HUES64 (cell line): ENCODE data around the gene HOXB13. TPM values are rescaled to one million over a fixed set of nuclear protein-coding genes. Genes with fewer than 3 reads are reported as not detected.

ENCODE experiments used
- H3K27ac ChIP-seq: 2 replicates; pipeline ENCODE4 v1.7.0; 2013; ENCODE audit warnings: low read depth, low read length, inconsistent platforms
- H3K27me3 ChIP-seq: 2 replicates; pipeline ENCODE4 v1.6.1; 2013; ENCODE audit warnings: mild to moderate bottlenecking, low read length; ENCODE audit not compliant: insufficient read depth
- H3K36me3 ChIP-seq: 2 replicates; pipeline ENCODE4 v1.6.1; 2013; ENCODE audit warnings: mild to moderate bottlenecking, low read length; ENCODE audit not compliant: insufficient read depth
- H3K4me1 ChIP-seq: 2 replicates; pipeline ENCODE4 v1.6.1; 2013; ENCODE audit warnings: mild to moderate bottlenecking, low read length, moderate library complexity; ENCODE audit not compliant: insufficient read depth
- H3K4me3 ChIP-seq: 2 replicates; pipeline ENCODE4 v1.5.1; 2013; ENCODE audit warnings: mild to moderate bottlenecking, low read length, moderate library complexity
- H3K9ac ChIP-seq: 2 replicates; pipeline ENCODE4 v1.6.1; 2013; ENCODE audit warnings: mild to moderate bottlenecking, low read depth, low read length
- H3K9me3 ChIP-seq: 2 replicates; pipeline ENCODE4 v1.6.1; 2013; ENCODE audit warnings: low read depth, low read length; ENCODE audit not compliant: insufficient read depth
- WGBS: fragments of 150-250, 120-280 bp; methylation state at CpG from one replicate; pipeline ENCODE4 v1.1.7; 2013; ENCODE audit warnings: missing lambda C conversion rate; 5-methylcytosine and 5-hydroxymethylcytosine counted together
- polyA plus RNA-seq, 2 experiments: library from polyadenylated mRNA; stranded (reverse); fragments of 50-300 nt; gene quantifications; one replicate each; pipeline ENCODE4 v1.2.3, GENCODE V29; 2013

Gene HOXB13
- polyA plus RNA-seq (2013, experiment 1 of 2) = not detected
- 0.13 TPM for polyA plus RNA-seq (2013, experiment 2 of 2)

GRCh38 chr17:48728232-48729231, at the start of gene HOXB13:
Gene HOXB13 (minus strand): TSS chr17:48728750. CDS start chr17:48728593, 157 bp downstream.
- H3K9ac ChIP-seq = no peak within 1 kb of the TSS
- peaks cover 100% of the 10 kb centered on the region for H3K27me3 ChIP-seq
- H3K9me3 ChIP-seq = no peaks in the 10 kb centered on the region
- H3K27ac ChIP-seq = no peak within 1 kb of the TSS
- no peaks in the 10 kb centered on the region for H3K4me1 ChIP-seq
- peak within 1 kb of the TSS; percentile 31 for H3K4me3 ChIP-seq
- no peaks in the 10 kb centered on the region for H3K36me3 ChIP-seq
- 5% methylated on average over 46 of the region's 55 CpGs for WGBS

GRCh38 chr17:48776602-48777001, 48.1 kb upstream of the HOXB13 start:
- H3K27me3 ChIP-seq = no peaks in the 10 kb centered on the region
- no peak overlapping the region for H3K9ac ChIP-seq
- no peaks in the 10 kb centered on the region for H3K9me3 ChIP-seq
- no peak overlapping the region for H3K4me3 ChIP-seq
- H3K4me1 ChIP-seq = no peaks in the 10 kb centered on the region
- H3K36me3 ChIP-seq = no peaks in the 10 kb centered on the region
- H3K27ac ChIP-seq = no peak overlapping the region

- Histone ChIP-seq H3K36me3 (no peaks in the 10 kb centered on the region), H3K4me1 (no peaks in the 10 kb centered on the region), H3K27ac (no peak overlapping the region), H3K27me3 (no peaks in the 10 kb centered on the region), H3K4me3 (no peak overlapping the region), H3K9me3 (no peaks in the 10 kb centered on the region), H3K9ac (no peak overlapping the region)
- 92% methylated on average over 3 of the region's 3 CpGs for WGBS
Observed at GRCh38 chr17:48773245-48773644, 44.7 kb upstream of the HOXB13 start.

- no peaks in the 10 kb centered on the region for H3K4me1 ChIP-seq
- peaks cover 4% of the 10 kb centered on the region for H3K27me3 ChIP-seq
- H3K36me3 ChIP-seq = no peaks in the 10 kb centered on the region
Observed at GRCh38 chr17:48770954-48771353, 42.4 kb upstream of the HOXB13 start.

GRCh38 chr17:48769009-48769675, 40.6 kb upstream of the HOXB13 start:
- H3K4me3 ChIP-seq = no peak overlapping the region
- WGBS = 79% methylated on average over 5 of the region's 5 CpGs
- no peaks in the 10 kb centered on the region for H3K36me3 ChIP-seq
- H3K27me3 ChIP-seq = peaks cover 15% of the 10 kb centered on the region
- H3K9ac ChIP-seq = no peak overlapping the region
- H3K27ac ChIP-seq = no peak overlapping the region
- H3K9me3 ChIP-seq = no peaks in the 10 kb centered on the region
- no peaks in the 10 kb centered on the region for H3K4me1 ChIP-seq

More at GRCh38 chr17:48770954-48771353, 42.4 kb upstream of the HOXB13 start:
- Histone ChIP-seq H3K9ac (no peak overlapping the region), H3K9me3 (no peaks in the 10 kb centered on the region), H3K27ac (no peak overlapping the region), H3K4me3 (no peak overlapping the region)
- 87% methylated on average over 3 of the region's 3 CpGs for WGBS

GRCh38 chr17:48767263-48767774, 38.8 kb upstream of the HOXB13 start:
- Histone ChIP-seq H3K27ac (no peak overlapping the region), H3K4me3 (no peak overlapping the region), H3K27me3 (peaks cover 33% of the 10 kb centered on the region), H3K9me3 (no peaks in the 10 kb centered on the region), H3K4me1 (no peaks in the 10 kb centered on the region), H3K36me3 (no peaks in the 10 kb centered on the region), H3K9ac (no peak overlapping the region)
- WGBS = 90% methylated on average over 4 of the region's 4 CpGs

GRCh38 chr17:48761114-48761513, 32.6 kb upstream of the HOXB13 start:
- H3K9ac ChIP-seq = no peak overlapping the region
- H3K27ac ChIP-seq = no peak overlapping the region
- WGBS = 72% methylated on average over 6 of the region's 6 CpGs
- no peaks in the 10 kb centered on the region for H3K9me3 ChIP-seq
- no peaks in the 10 kb centered on the region for H3K4me1 ChIP-seq
- peaks cover 86% of the 10 kb centered on the region for H3K27me3 ChIP-seq
- no peak overlapping the region for H3K4me3 ChIP-seq
- H3K36me3 ChIP-seq = no peaks in the 10 kb centered on the region

GRCh38 chr17:48760411-48760810, 31.9 kb upstream of the HOXB13 start:
- Histone ChIP-seq H3K27me3 (peaks cover 93% of the 10 kb centered on the region), H3K36me3 (no peaks in the 10 kb centered on the region), H3K9me3 (no peaks in the 10 kb centered on the region), H3K4me3 (no peak overlapping the region), H3K9ac (no peak overlapping the region), H3K4me1 (no peaks in the 10 kb centered on the region), H3K27ac (no peak overlapping the region)
- 90% methylated on average over 4 of the region's 4 CpGs for WGBS

GRCh38 chr17:48759288-48759687, 30.7 kb upstream of the HOXB13 start:
- H3K4me1 ChIP-seq = no peaks in the 10 kb centered on the region
- no peaks in the 10 kb centered on the region for H3K36me3 ChIP-seq
- no peak overlapping the region for H3K27ac ChIP-seq
- H3K27me3 ChIP-seq = peaks cover 95% of the 10 kb centered on the region
- no peak overlapping the region for H3K9ac ChIP-seq
- H3K4me3 ChIP-seq = no peak overlapping the region
- H3K9me3 ChIP-seq = no peaks in the 10 kb centered on the region

GRCh38 chr17:48757524-48757961, 29.0 kb upstream of the HOXB13 start:
- WGBS = 64% methylated on average over 2 of the region's 2 CpGs
- no peak overlapping the region for H3K4me3 ChIP-seq
- no peaks in the 10 kb centered on the region for H3K4me1 ChIP-seq
- no peak overlapping the region for H3K9ac ChIP-seq
- no peaks in the 10 kb centered on the region for H3K36me3 ChIP-seq
- H3K9me3 ChIP-seq = no peaks in the 10 kb centered on the region
- H3K27me3 ChIP-seq = peaks cover 95% of the 10 kb centered on the region
- no peak overlapping the region for H3K27ac ChIP-seq

- H3K4me1 ChIP-seq = no peaks in the 10 kb centered on the region
- H3K27me3 ChIP-seq = peaks cover 96% of the 10 kb centered on the region
- no peak overlapping the region for H3K9ac ChIP-seq
- H3K4me3 ChIP-seq = no peak overlapping the region
- H3K9me3 ChIP-seq = no peaks in the 10 kb centered on the region
- H3K27ac ChIP-seq = no peak overlapping the region
- 80% methylated on average over 3 of the region's 3 CpGs for WGBS
- H3K36me3 ChIP-seq = no peaks in the 10 kb centered on the region
Observed at GRCh38 chr17:48756830-48757251, 28.3 kb upstream of the HOXB13 start.
